H54 (cell line): ENCODE measurements around the gene NISCH.
A peak's percentile ranks its signal among the peaks of the same experiment; 100 is the strongest.

ENCODE experiments used
- DNase-seq: peaks from one replicate; pipeline ENCODE4 v3.0.0; 2011; ENCODE audit warnings: low spot score, mixed read lengths; ENCODE audit not compliant: insufficient read length
- FAIRE-seq: peaks from 3 replicates; lab custom pipeline; 2011; peaks lifted over from hg19 to GRCh38; lab: Jason Lieb, UNC
- POLR2A ChIP-seq: IDR thresholded peaks from 2 replicates; pipeline ENCODE4 v1.6.1; 2011; ENCODE audit warnings: low read depth, mild to moderate bottlenecking, low read length

NISCH gene

DNA sequence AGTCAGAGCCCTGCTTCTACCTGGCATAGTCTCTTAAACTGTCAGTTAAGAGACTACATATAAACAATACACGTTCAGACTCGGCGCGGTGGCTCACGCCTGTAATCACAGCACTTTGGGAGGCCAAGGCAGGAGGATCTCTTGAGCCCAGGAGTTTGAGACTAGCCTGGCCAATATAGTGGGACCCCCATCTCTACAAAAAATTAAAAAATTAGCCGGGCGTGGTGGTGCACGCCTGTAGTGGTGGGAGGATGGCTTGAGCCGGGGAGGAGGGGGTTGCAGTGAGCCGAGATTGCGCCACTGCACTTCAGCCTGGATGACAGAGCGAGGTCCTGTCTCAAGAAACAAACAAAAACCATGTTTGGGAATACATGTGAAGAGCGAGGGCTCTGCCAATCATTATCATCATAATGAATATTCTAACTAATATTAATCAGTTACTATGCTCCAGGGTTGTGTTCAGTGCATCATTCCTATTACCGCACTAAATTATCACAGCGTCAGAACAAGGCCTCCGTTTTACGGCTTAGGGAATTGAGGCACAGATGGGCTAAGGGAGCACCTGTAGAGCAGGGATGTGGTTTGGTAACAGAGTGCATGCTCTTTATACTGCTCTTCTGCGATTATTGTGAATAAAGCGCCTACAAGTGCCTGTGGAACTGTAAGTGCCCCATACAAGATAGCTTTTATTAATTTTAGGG is 80.2 kb downstream of the NISCH start:
- peak; percentile 26 for DNase-seq
- no peak for FAIRE-seq
- no peak for TF ChIP-seq POLR2A

DNA sequence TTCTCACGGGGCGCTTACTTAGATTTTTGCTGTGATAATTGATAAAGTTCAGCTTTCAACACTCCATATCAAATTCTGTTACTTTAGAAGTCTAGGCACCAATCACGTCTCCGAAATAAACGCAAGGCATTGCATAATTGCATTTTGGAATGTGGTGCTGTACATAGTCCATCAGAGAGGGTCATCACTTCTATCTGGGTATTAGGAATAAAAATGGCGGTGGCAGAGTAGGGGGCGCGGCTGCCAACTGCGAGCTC is 80.6 kb downstream of the NISCH start:
- no peak for TF ChIP-seq POLR2A
- FAIRE-seq = no peak
- DNase-seq = no peak

DNA sequence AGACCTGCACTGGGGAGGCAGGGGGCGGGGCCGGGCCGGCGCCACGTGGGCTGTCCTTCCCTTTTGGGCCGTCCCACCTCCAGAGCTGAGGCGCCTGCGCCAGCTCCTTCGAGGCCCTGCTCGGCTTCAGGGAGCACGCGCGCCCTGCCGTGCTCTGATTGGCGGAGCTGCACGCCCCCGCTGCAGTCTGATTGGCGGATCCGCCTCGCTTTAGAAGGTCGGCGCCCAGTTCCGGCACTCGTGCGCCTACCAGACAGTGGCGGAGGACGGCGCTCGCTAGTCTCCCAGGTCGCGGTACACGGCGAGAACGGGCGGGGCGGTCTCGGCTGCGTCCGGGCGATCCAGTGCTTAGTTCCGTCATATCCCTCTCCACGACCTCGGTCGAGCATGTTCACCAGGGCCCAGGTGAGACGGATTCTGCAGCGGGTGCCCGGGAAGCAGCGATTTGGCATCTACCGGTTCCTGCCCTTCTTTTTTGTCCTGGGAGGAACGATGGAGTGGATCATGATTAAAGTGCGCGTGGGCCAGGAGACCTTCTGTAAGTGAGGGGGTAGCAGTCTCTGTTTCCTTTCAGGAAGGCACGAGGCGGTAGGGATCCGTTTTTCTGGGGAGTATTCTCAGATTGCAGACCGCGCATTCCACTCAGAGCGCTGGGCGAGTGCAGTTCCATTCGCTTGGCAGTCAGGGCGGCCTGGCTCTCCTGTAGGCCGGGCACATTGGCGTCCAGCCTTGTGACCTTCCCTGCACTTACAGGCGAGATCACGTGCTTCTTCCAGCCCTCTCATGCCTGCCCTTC is 81.2 kb downstream of the NISCH start, which contains the start of gene UQCC5:
TSS of gene UQCC5 (plus strand) at position 237 of the 796 bp plus-strand sequence. CDS start at position 388, 151 bp downstream.
- DNase-seq = peak; percentile 100
- peak; percentile 43 for FAIRE-seq
- TF ChIP-seq POLR2A = peak; percentile 99

DNA sequence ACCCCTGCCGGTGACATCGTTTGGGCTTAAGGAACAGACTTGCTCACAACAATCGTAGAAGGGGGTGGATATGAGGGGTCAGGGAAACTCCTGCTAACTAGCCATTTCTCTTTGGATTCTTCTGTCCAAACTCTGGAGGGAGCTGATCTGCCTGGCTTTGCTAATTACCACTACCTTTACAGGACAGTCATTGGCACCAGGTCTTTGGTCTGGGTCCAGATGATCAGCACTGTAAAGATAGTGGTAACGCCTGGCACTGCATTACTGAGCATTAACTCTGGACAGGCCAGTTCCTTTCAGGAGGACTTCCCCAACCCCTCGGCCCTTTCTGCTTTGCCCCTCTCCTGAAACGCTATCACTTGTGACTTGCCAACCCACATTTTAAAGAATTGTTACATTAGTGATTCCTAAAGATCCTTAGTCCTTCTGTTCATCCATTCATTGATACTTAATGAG is 81.8 kb downstream of the NISCH start:
- TF ChIP-seq POLR2A = no peak
- no peak for DNase-seq
- FAIRE-seq = no peak

DNA sequence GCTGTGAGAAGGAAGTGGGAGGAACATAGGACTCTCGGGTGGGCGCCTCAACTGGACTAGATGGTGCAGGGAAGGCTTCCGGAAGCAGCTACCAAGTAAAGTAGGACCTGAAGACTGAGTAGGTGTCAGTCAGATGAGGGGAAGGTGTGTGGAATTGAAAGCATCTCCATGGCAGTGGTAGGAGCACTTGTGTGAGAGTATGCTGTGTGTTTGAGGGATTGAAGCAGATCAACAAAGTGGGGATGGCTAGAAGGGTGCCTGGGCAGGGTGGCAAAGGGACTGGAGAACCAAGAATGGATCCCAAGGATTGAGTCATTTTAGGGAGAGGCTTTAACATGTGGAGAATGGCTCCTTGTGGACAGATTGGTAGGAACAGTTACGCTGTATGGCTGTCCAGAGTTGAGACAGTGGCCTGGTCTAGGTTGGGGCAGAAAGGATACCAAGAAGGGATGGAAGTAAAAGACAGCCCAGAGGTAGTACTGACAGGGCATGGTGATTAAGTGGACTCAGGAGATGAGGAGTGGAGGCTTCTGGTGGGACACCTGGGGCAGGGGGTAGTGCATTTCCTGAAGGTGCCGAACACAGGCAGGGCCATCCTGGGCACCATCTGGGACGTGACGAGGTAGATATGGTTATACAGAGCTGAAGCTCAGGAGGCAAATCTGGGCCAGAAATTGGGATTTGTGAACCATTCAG is 82.5 kb downstream of the NISCH start:
- no peak for TF ChIP-seq POLR2A
- no peak for FAIRE-seq
- no peak for DNase-seq

DNA sequence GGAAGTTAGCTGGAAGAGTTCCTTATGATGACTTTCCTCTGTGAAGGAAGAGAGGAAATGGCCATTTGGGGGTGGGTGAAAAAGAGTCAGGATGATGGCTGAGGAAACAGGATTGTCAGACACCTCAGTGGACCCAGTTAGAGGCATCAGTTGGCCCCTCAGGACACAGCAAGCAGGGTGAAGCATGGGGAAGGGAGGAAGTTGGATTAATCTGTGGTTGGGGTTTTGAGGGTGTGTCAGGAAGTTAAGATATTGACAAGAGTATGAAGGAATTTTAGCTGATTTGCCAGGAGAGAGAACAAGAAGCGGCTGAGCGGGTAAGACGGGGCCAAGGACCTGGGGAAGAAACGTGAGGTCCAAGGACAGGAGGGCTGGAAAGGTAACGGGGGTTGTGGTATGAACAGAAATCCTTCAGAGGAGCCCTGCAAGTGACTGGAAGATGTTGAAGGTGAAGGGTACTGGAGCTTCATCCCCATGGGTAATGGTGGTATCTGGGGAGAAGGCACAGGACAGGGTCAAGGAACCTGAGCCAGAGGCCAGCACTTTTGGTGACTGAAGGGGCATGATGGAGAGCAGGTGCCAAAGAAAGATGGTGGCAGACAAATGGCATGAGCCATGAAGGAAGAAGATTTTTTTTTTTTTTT is 83.7 kb downstream of the NISCH start:
- DNase-seq (no peak), FAIRE-seq (no peak)
- no peak for TF ChIP-seq POLR2A

DNA sequence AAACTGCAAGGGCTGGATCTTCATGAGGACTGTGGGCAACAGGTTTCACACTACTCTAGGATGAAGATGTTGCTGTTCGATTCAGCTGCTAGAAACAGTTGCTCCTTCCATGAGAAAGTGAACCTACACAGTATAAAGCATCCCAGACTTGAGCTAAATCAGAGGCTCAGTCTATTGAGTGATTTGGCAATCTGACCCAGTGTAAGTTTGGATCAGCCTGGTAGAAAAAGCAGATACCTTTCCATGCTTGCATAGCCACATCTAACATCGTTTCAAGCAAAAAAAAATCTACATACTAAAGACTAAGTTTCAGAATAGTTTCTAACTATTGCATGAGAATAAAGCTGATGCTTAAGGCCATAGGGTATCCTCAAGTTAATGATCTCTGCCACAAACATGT is 85.6 kb downstream of the NISCH start:
- DNase-seq = no peak
- no peak for FAIRE-seq

More for the DNA sequence above, 85.6 kb downstream of the NISCH start:
- TF ChIP-seq POLR2A = no peak
